Measurements from ENCODE around the gene EPB41L3.

DNA sequence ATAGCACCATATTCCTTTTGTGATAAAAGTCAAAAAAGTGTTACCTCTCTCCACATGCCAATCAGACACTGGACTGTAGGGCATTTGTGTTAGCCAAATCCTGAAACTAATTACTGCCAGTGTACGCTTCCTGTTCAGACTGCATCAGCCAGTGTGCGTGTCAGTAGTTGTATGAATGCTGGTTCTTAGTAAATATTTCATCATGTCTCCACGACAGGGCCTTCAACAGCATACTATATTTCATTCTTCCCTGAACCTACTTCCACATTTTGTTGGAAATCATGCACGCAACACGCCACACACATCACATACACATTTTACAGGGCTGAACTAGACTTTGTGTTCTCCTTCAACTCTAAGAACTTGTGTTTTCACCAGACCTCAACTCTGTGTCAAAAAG, 77.5 kb downstream of the EPB41L3 start:
- no peak for TF ChIP-seq TCF12 (IDR thresholded peaks at IDR 0.05; ENCODE audit: low read depth, low read length)
- no peak for TF ChIP-seq PKNOX1 (IDR thresholded peaks at IDR 0.05)
- TF ChIP-seq POLR2A (IDR thresholded peaks at IDR 0.05; ENCODE audit: low read depth, low read length), result no peak
- TF ChIP-seq, protein P1, sequence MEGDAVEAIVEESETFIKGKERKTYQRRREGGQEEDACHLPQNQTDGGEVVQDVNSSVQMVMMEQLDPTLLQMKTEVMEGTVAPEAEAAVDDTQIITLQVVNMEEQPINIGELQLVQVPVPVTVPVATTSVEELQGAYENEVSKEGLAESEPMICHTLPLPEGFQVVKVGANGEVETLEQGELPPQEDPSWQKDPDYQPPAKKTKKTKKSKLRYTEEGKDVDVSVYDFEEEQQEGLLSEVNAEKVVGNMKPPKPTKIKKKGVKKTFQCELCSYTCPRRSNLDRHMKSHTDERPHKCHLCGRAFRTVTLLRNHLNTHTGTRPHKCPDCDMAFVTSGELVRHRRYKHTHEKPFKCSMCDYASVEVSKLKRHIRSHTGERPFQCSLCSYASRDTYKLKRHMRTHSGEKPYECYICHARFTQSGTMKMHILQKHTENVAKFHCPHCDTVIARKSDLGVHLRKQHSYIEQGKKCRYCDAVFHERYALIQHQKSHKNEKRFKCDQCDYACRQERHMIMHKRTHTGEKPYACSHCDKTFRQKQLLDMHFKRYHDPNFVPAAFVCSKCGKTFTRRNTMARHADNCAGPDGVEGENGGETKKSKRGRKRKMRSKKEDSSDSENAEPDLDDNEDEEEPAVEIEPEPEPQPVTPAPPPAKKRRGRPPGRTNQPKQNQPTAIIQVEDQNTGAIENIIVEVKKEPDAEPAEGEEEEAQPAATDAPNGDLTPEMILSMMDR (IDR thresholded peaks at IDR 0.05 in 2 of 3, conservative IDR thresholded peaks at IDR 0.05 in 1 of 3; ENCODE audit: control insufficient read depth in 2 of 3, extremely low read depth in 1 of 3, insufficient read depth in 1 of 3, low read depth in 3 of 3, low read length in 3 of 3), result no peak
- TF ChIP-seq CBX3 (IDR thresholded peaks at IDR 0.05; ENCODE audit: borderline replicate concordance, low read depth), result no peak
- TF ChIP-seq, protein P2, sequence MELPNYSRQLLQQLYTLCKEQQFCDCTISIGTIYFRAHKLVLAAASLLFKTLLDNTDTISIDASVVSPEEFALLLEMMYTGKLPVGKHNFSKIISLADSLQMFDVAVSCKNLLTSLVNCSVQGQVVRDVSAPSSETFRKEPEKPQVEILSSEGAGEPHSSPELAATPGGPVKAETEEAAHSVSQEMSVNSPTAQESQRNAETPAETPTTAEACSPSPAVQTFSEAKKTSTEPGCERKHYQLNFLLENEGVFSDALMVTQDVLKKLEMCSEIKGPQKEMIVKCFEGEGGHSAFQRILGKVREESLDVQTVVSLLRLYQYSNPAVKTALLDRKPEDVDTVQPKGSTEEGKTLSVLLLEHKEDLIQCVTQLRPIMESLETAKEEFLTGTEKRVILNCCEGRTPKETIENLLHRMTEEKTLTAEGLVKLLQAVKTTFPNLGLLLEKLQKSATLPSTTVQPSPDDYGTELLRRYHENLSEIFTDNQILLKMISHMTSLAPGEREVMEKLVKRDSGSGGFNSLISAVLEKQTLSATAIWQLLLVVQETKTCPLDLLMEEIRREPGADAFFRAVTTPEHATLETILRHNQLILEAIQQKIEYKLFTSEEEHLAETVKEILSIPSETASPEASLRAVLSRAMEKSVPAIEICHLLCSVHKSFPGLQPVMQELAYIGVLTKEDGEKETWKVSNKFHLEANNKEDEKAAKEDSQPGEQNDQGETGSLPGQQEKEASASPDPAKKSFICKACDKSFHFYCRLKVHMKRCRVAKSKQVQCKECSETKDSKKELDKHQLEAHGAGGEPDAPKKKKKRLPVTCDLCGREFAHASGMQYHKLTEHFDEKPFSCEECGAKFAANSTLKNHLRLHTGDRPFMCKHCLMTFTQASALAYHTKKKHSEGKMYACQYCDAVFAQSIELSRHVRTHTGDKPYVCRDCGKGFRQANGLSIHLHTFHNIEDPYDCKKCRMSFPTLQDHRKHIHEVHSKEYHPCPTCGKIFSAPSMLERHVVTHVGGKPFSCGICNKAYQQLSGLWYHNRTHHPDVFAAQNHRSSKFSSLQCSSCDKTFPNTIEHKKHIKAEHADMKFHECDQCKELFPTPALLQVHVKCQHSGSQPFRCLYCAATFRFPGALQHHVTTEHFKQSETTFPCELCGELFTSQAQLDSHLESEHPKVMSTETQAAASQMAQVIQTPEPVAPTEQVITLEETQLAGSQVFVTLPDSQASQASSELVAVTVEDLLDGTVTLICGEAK (IDR thresholded peaks at IDR 0.05; ENCODE audit: borderline replicate concordance), result no peak

Measured in GM12878 (cell line).